ENCODE measurements around the gene LAMTOR3. TPM values are rescaled to one million over a fixed set of nuclear protein-coding genes. Genes with fewer than 3 reads are reported as not detected.

The LAMTOR3 gene
- total and polyA plus RNA-seq, 2 donors (not counting 3 experiments of a cell fraction or from before 2014, with no cell fraction given): 25.3 to 31.0 TPM

DNA sequence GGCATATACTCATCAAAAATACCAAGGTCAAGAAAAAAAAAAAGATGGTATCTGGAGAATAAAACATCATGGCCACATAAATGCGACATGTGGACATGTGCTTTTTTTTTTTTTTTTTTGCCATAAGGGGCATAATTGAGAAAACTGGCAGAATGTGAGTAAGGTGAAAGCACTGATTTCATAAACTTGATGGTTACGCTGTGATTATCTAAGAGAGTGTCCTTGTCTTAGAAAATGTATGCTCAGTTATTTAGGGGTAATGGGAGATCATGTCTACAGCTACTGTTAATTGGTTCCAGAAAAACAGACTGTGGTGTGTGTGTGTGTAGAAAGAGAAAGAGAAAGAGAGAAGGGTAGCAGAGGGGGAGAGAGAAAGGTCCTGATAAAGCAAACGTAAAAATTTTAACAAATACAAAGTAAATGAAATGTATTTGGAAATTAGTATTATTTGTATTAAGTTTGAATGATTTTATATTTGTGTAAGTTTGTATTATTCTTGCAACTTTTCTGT, 44.1 kb upstream of the LAMTOR3 start:
- DNase-seq (ENCODE audit: low read depth, low spot score): no peak
- Histone ChIP-seq H3K27ac (ENCODE audit: insufficient read depth, low read depth, low read length) (no peak overlapping the region), H2AFZ (ENCODE audit: low read depth, low read length) (no peak overlapping the region), H3K79me2 (ENCODE audit: control insufficient read depth, insufficient read depth, low read length) (peaks cover 82% of the 10 kb centered on the region), H3K36me3 (ENCODE audit: control insufficient read depth in 2 of 2, extremely low read depth in 1 of 2, insufficient read depth in 2 of 2, low read length in 2 of 2) (no peaks in the 10 kb centered on the region), H3K9ac (replicated peaks; ENCODE audit: extremely low read depth, insufficient read depth, low read length) (no peak overlapping the region), H3K4me3 (replicated peaks in 1 of 3; ENCODE audit: insufficient read depth in 1 of 3, low read depth in 1 of 3, low read length in 3 of 3) (no peak overlapping the region), H3K4me1 (ENCODE audit: control insufficient read depth, extremely low read depth, insufficient read depth, low read length) (no peaks in the 10 kb centered on the region), H3K4me2 (ENCODE audit: insufficient read depth, low read length) (no peak overlapping the region), H4K20me1 (replicated peaks; ENCODE audit: control insufficient read depth, extremely low read depth, insufficient read depth, low read length) (peaks cover 5% of the 10 kb centered on the region), H3K27me3 (ENCODE audit: control insufficient read depth in 2 of 2, insufficient read depth in 2 of 2, low read length in 2 of 2) (no peaks in the 10 kb centered on the region), H3K9me1 (replicated peaks; ENCODE audit: control insufficient read depth, extremely low read depth, insufficient read depth, low read length) (no peaks in the 10 kb centered on the region), H3K9me3 (replicated peaks; ENCODE audit: control insufficient read depth, insufficient read depth, low read length) (no peaks in the 10 kb centered on the region)
- ChIA-PET POLR2A (no interaction called here), CTCF (interaction anchor here (0.6 kb wide), 1 partner anchor 41 kb away, joined by 3 read pairs; no protein-coding TSS in a partner anchor)
- BruUV-seq (replicated peaks): no TSS peak
- intact Hi-C loops (cut with micrococcal nuclease) (no loop called here), dilution Hi-C loops (cut with MboI; ENCODE audit: extremely low pct_ligation_motif_present, low sequenced_read_pairs) (no loop called here)
- no peak for FAIRE-seq
- TF ChIP-seq, protein P1, sequence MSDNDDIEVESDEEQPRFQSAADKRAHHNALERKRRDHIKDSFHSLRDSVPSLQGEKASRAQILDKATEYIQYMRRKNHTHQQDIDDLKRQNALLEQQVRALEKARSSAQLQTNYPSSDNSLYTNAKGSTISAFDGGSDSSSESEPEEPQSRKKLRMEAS (IDR thresholded peaks at IDR 0.05; ENCODE audit: insufficient read depth, insufficient read length): no peak

DNA sequence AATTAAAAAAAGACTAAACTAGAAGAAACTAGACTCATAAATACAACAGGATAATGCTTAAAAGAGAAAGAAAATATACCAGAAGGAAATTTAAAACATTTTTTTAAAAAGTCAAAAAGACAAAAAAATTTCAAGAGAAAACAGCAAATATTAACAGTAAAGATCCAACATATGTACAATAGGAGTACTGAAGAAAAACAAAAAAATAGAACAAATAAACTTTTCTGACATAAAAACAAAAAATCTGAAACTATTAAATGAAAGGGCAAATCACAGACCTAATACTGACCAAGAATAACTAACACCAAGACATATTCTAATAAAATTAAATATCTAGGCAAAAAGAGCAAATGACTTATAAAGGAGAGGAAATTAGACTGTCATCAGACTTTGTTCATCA, 40.7 kb upstream of the LAMTOR3 start:
- H2AFZ ChIP-seq (ENCODE audit: low read depth, low read length): no peak overlapping the region
- dilution Hi-C loops (cut with MboI; ENCODE audit: extremely low pct_ligation_motif_present, low sequenced_read_pairs) (no loop called here), intact Hi-C loops (cut with micrococcal nuclease) (no loop called here)
- H3K4me1 ChIP-seq (ENCODE audit: control insufficient read depth, extremely low read depth, insufficient read depth, low read length): no peaks in the 10 kb centered on the region
- FAIRE-seq: no peak
- H3K79me2 ChIP-seq (ENCODE audit: control insufficient read depth, insufficient read depth, low read length): peaks cover 80% of the 10 kb centered on the region
- no peak overlapping the region for H3K4me3 ChIP-seq (replicated peaks in 1 of 3; ENCODE audit: insufficient read depth in 1 of 3, low read depth in 1 of 3, low read length in 3 of 3)
- BruUV-seq (replicated peaks): no TSS peak
- H3K9me3 ChIP-seq (replicated peaks; ENCODE audit: control insufficient read depth, insufficient read depth, low read length): no peaks in the 10 kb centered on the region
- peak; percentile 14 for DNase-seq (ENCODE audit: low read depth, low spot score)
- ChIA-PET CTCF (interaction anchor here (1.9 kb wide), 1 partner anchor 13 kb away, joined by 5 read pairs; no protein-coding TSS in a partner anchor), POLR2A (interaction anchor here (0.5 kb wide), 1 partner anchor 12 kb away, joined by 3 read pairs; no protein-coding TSS in a partner anchor)
- no peaks in the 10 kb centered on the region for H3K36me3 ChIP-seq (ENCODE audit: control insufficient read depth in 2 of 2, extremely low read depth in 1 of 2, insufficient read depth in 2 of 2, low read length in 2 of 2)
- H3K9me1 ChIP-seq (replicated peaks; ENCODE audit: control insufficient read depth, extremely low read depth, insufficient read depth, low read length): no peaks in the 10 kb centered on the region
- TF ChIP-seq EZH2 (IDR thresholded peaks at IDR 0.05; ENCODE audit: borderline replicate concordance, low read depth, low read length, severe bottlenecking) (no peak), POLR2AphosphoS5 (IDR thresholded peaks at IDR 0.05; ENCODE audit: insufficient read depth, low read depth, low read length) (no peak), GATA2 (IDR thresholded peaks at IDR 0.05; ENCODE audit: insufficient read depth, insufficient read length, low read depth, low read length) (no peak), MYC (IDR thresholded peaks at IDR 0.05; ENCODE audit: low read depth, low read length) (no peak), JUN (IDR thresholded peaks at IDR 0.05; ENCODE audit: borderline replicate concordance, insufficient read depth, insufficient read length, low read depth) (no peak), POLR2A (IDR thresholded peaks at IDR 0.05; ENCODE audit: low read depth, low read length) (no peak), FOS (IDR thresholded peaks at IDR 0.05; ENCODE audit: borderline replicate concordance, insufficient read depth, low read length) (no peak)
- TF ChIP-seq, protein P1 (IDR thresholded peaks at IDR 0.05; ENCODE audit: insufficient read depth, insufficient read length): no peak
- TF ChIP-seq, protein P2, sequence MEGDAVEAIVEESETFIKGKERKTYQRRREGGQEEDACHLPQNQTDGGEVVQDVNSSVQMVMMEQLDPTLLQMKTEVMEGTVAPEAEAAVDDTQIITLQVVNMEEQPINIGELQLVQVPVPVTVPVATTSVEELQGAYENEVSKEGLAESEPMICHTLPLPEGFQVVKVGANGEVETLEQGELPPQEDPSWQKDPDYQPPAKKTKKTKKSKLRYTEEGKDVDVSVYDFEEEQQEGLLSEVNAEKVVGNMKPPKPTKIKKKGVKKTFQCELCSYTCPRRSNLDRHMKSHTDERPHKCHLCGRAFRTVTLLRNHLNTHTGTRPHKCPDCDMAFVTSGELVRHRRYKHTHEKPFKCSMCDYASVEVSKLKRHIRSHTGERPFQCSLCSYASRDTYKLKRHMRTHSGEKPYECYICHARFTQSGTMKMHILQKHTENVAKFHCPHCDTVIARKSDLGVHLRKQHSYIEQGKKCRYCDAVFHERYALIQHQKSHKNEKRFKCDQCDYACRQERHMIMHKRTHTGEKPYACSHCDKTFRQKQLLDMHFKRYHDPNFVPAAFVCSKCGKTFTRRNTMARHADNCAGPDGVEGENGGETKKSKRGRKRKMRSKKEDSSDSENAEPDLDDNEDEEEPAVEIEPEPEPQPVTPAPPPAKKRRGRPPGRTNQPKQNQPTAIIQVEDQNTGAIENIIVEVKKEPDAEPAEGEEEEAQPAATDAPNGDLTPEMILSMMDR (IDR thresholded peaks at IDR 0.05; ENCODE audit: extremely low read depth in 1 of 2, insufficient read depth in 1 of 2, low read depth in 1 of 2, low read length in 2 of 2): no peak
- H3K27me3 ChIP-seq (ENCODE audit: control insufficient read depth in 2 of 2, insufficient read depth in 2 of 2, low read length in 2 of 2): no peaks in the 10 kb centered on the region
- H3K9ac ChIP-seq (replicated peaks; ENCODE audit: extremely low read depth, insufficient read depth, low read length): no peak overlapping the region
- H3K27ac ChIP-seq (ENCODE audit: insufficient read depth, low read depth, low read length): no peak overlapping the region
- peaks cover 6% of the 10 kb centered on the region for H4K20me1 ChIP-seq (replicated peaks; ENCODE audit: control insufficient read depth, extremely low read depth, insufficient read depth, low read length)
- no peak overlapping the region for H3K4me2 ChIP-seq (ENCODE audit: insufficient read depth, low read length)
